IPS-NIHi7 (cell line): ENCODE measurements around the gene LAMA2.

Experiments
- DNase-seq: peaks from one replicate; pipeline ENCODE4 v3.0.0; 2012; ENCODE audit warnings: mixed read lengths; ENCODE audit errors: extremely low spot score

LAMA2 gene

GRCh38 chr6:128882991-128883611 lies at the start of gene LAMA2:
Gene LAMA2, plus strand, starts transcription at chr6:128883138. Its CDS starts 108 bp downstream, at chr6:128883246.
- peak; percentile 85 for DNase-seq

GRCh38 chr6:128836761-128837160 lies 46.2 kb upstream of the LAMA2 start:
- no peak for DNase-seq

- DNase-seq, result no peak
These were observed 41.4 kb upstream of the LAMA2 start for GRCh38 chr6:128841518-128841917.

GRCh38 chr6:128844598-128844997 lies 38.3 kb upstream of the LAMA2 start:
- DNase-seq, result no peak

- DNase-seq, result no peak
These were observed 35.3 kb upstream of the LAMA2 start for GRCh38 chr6:128847431-128848210.

GRCh38 chr6:128848212-128848935 lies 34.6 kb upstream of the LAMA2 start:
- DNase-seq, result no peak

GRCh38 chr6:128855581-128856085 lies 27.3 kb upstream of the LAMA2 start:
- no peak for DNase-seq

GRCh38 chr6:128857806-128858205 lies 25.1 kb upstream of the LAMA2 start:
- no peak for DNase-seq

- no peak for DNase-seq
These were observed 22.2 kb upstream of the LAMA2 start for GRCh38 chr6:128860782-128861181.

- DNase-seq, result no peak
These were observed 19.0 kb upstream of the LAMA2 start for GRCh38 chr6:128863983-128864382.

GRCh38 chr6:128870746-128871145 lies 12.2 kb upstream of the LAMA2 start:
- DNase-seq, result no peak

- DNase-seq, result no peak
These were observed 8.1 kb upstream of the LAMA2 start for GRCh38 chr6:128874863-128875262.

- peak; percentile 29 for DNase-seq
These were observed 378 bp upstream of the LAMA2 start for GRCh38 chr6:128882560-128882959.

- no peak for DNase-seq
These were observed 968 bp downstream of the LAMA2 start for GRCh38 chr6:128883906-128884305.

- DNase-seq, result no peak
These were observed 2.4 kb downstream of the LAMA2 start for GRCh38 chr6:128885381-128885780.

GRCh38 chr6:128886706-128887105 lies 3.8 kb downstream of the LAMA2 start:
- DNase-seq, result no peak

- DNase-seq, result no peak
These were observed 5.7 kb downstream of the LAMA2 start for GRCh38 chr6:128888444-128889175.

- DNase-seq, result no peak
These were observed 6.9 kb downstream of the LAMA2 start for GRCh38 chr6:128889870-128890269.

- DNase-seq, result no peak
These were observed 9.1 kb downstream of the LAMA2 start for GRCh38 chr6:128892079-128892478.

GRCh38 chr6:128899341-128900050 lies 16.6 kb downstream of the LAMA2 start:
- no peak for DNase-seq

- DNase-seq, result no peak
These were observed 20.8 kb downstream of the LAMA2 start for GRCh38 chr6:128903715-128904114.
